DND-41 (cell line): ENCODE results near the gene CEP192.

Experiments used
- EZH2 ChIP-seq: IDR thresholded peaks from 3 replicates; pipeline ENCODE4 v1.6.1; 2012; ENCODE audit warnings: borderline replicate concordance, low read depth, mild to moderate bottlenecking, moderate library complexity, low read length, inconsistent platforms; ENCODE audit not compliant: severe bottlenecking
- TF ChIP-seq, protein P1 (sequence below): IDR thresholded peaks from 2 replicates; pipeline ENCODE4 v1.5.1; 2012; ENCODE audit warnings: borderline replicate concordance, low read length, moderate library complexity, mild to moderate bottlenecking; ENCODE audit not compliant: poor library complexity, severe bottlenecking; ENCODE audit errors: extremely low read depth

DNA sequence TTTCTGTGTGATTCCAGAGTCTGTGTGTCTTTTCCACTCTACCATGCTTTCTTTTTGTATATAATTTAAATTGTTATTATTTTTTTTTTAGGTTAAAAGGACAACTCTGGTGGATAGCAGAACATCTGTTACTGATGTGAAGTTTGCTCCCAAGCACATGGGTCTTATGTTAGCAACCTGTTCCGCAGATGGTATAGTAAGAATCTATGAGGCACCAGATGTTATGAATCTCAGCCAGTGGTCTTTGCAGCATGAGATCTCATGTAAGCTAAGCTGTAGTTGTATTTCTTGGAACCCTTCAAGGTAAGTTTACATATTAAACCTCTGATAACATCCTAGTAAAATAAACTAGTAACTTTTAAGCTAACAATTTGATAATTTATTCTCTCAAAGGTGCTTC, 28.1 kb upstream of the CEP192 start:
- TF ChIP-seq, protein P1, sequence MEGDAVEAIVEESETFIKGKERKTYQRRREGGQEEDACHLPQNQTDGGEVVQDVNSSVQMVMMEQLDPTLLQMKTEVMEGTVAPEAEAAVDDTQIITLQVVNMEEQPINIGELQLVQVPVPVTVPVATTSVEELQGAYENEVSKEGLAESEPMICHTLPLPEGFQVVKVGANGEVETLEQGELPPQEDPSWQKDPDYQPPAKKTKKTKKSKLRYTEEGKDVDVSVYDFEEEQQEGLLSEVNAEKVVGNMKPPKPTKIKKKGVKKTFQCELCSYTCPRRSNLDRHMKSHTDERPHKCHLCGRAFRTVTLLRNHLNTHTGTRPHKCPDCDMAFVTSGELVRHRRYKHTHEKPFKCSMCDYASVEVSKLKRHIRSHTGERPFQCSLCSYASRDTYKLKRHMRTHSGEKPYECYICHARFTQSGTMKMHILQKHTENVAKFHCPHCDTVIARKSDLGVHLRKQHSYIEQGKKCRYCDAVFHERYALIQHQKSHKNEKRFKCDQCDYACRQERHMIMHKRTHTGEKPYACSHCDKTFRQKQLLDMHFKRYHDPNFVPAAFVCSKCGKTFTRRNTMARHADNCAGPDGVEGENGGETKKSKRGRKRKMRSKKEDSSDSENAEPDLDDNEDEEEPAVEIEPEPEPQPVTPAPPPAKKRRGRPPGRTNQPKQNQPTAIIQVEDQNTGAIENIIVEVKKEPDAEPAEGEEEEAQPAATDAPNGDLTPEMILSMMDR = no peak
- TF ChIP-seq EZH2 = no peak
